Astrocyte of the spinal cord (primary cell): ENCODE data around the gene PRM3.

ENCODE experiments used
- DNase-seq: peaks from one replicate; pipeline ENCODE4 v3.0.0; 2011; ENCODE audit warnings: low read depth, low spot score
- H3K4me3 ChIP-seq: 2 replicates; pipeline ENCODE4 v1.5.1; 2011; ENCODE audit warnings: low read depth, mild to moderate bottlenecking, low read length, moderate library complexity
- CTCF ChIP-seq: IDR thresholded peaks from 2 replicates; pipeline ENCODE4 v1.5.1; 2012; ENCODE audit warnings: low read depth, mild to moderate bottlenecking, low read length, inconsistent platforms
- in situ Hi-C: cut with HindIII; loops from 2 replicates; pipeline ENCODE4 v1.10.0; 2017; ENCODE audit warnings: low sequenced_read_pairs

The PRM3 gene

GRCh38 chr16:11280616-11281522 lies 7.4 kb upstream of the PRM3 start, which contains the start of gene PRM1:
PRM1 (minus strand) TSS chr16:11281330; CDS start chr16:11281238, 92 bp downstream.
- in situ Hi-C loops, result no loop called here
- H3K4me3 ChIP-seq, result no peak within 1 kb of the TSS
- DNase-seq, result no peak
- TF ChIP-seq CTCF, result no peak

DNA sequence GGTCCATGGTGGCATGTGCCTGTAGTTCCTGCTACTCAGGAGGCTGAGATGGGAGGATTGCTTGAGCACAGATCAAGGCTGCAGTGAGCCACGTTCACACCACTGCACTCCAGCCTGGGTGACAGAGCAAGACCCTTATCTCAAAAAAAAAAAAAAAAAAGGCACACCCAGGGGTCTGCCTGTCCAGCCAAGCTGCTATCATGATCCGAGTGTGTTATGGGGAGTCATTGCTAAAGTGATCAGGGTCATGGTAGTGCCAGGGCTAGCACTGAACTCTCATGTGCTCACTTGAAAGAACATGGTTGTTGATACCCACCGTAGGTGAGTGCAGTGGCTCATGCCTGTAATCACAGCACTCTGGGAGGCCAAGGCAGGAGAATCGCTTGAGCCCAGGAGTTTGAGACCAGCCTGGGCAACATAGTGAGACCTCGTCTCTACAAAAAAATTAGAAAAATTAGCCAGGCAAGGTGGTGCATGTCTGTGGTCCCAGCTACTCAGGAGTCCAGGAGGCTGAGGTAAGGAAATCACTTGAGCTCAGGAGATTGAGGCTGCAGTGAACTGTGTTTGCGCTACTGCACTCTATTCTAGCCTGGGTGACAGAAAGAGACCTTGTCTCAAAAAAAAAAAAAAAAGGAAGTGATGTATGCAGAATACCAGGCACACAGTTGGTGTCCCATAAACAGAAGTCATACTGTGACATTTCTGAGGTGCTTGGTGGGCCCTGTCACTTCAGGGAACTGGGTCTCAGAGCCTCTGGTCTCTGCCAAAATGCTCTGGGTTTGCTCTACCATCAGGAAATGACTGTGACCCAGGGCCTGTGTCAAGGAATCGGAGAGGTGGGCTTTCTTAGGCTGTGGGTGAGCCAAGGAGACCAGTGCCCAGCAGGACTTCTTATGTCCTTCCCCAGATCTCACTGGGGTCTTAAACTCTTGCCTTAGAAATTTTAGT lies 5.5 kb upstream of the PRM3 start:
- no peak for TF ChIP-seq CTCF
- no peak overlapping the region for H3K4me3 ChIP-seq
- no peak for DNase-seq
- in situ Hi-C loops, result no loop called here

DNA sequence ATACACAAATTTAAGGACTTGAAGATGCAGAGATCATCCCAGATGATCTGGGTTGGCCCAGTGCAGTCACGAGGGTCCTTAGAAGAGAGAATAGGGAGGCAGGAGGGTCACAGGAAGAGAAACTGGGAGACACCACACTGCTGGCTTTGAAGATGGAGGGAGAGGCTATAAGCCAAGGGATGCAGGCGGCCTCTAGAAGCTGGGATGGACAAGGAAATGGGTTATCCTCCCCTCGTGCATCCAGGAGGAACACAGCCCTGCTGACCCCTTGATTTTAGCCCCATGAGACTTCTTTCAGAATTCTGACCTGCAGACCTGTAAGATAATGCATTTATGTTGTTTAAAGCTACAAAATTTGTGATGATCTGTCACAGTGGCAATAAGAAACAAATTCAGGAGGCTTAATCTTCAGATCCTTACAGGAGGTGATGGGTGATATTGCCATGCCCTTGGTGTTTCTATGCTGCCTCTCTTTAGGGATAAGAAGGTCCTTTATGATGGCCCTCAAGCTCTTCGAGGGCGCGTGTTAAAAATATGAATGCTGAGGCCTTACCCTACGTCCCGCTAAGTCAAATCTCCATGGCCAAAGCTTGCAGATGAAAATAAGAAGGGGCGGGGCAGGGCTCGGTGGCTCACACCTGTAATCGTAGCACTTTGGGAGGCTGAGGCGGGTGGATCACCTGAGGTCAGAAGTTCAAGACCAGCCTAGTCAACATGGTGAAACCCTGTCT lies 4.3 kb upstream of the PRM3 start:
- in situ Hi-C loops, result no loop called here
- DNase-seq, result no peak
- no peak for TF ChIP-seq CTCF
- H3K4me3 ChIP-seq, result no peak overlapping the region

- in situ Hi-C loops, result no loop called here
- no peak overlapping the region for H3K4me3 ChIP-seq
- no peak for TF ChIP-seq CTCF
- no peak for DNase-seq
Observed at GRCh38 chr16:11276896-11277593, 3.6 kb upstream of the PRM3 start.

DNA sequence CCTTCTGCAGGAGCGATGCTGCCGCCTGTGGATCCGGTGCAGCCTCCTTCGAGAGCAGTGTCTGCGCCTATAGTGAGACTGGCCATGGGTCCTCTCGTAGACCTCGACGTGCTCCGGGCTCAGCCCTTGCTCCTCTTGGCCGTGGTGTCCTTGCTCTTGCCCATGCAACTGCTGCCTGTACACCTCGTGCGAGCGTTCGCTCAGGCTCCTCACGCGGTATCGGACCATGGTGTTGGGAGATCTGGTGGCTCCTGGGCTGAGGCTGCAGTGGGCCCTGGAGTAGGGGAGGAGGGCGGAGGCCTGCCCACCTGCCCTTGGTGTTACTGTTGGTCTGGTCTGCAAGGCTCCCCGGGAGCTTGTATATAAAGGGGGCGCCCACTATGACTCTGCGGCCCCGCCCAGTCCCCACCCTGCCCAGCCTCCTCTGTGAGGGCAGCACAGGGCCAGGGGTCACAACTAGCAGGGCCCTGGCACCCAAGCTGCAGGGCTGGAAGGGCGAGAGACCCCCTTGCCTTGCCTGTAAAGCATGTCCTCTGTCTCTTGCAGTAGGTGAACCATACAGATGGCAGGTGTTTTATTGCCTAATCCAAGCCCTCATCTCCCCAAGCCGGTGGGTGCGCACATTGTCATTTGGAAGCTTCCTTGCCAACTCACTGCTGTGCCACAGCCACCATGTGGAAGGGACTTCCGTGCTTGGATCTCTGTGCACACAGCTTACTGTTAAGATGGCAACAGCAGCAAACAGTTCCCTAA lies 2.9 kb upstream of the PRM3 start, which contains the start of gene PRM2:
Gene PRM2, minus strand, starts transcription at position 338 of the 753 bp plus-strand sequence. Its CDS starts 110 bp downstream, at position 228.
- no peak within 1 kb of the TSS for H3K4me3 ChIP-seq
- TF ChIP-seq CTCF, result no peak
- in situ Hi-C loops, result no loop called here
- DNase-seq, result no peak
